Colonic mucosa (tissue), 4 donors: Measurements from ENCODE around the gene EYS. TPM values are rescaled to one million over a fixed set of nuclear protein-coding genes. Genes with fewer than 3 reads are reported as not detected.
"Not testable (repeated sequence)": the region's sequence is repeated elsewhere in the genome, so short reads cannot be mapped to it uniquely, and the experiment has no call there.

ENCODE experiments used
- DNase-seq: peaks from one replicate; pipeline ENCODE4 v3.0.0-alpha.2; 2020
- H3K27ac ChIP-seq: fragments of 200-600 bp; one replicate; pipeline ENCODE4 v1.8.0; 2021
- H3K27me3 ChIP-seq: fragments of 200-600 bp; one replicate; pipeline ENCODE4 v1.8.0; 2021
- H3K36me3 ChIP-seq: fragments of 200-600 bp; one replicate; pipeline ENCODE4 v1.8.0; 2021
- H3K4me1 ChIP-seq: fragments of 200-600 bp; one replicate; pipeline ENCODE4 v1.8.0; 2021; ENCODE audit warnings: mild to moderate bottlenecking
- H3K4me3 ChIP-seq: fragments of 200-600 bp; one replicate; pipeline ENCODE4 v1.8.0; 2021
- H3K9ac ChIP-seq, 2 donors: one replicate each; pipeline ENCODE4 v1.7.0; 2013; ENCODE audit warnings: control low read depth in 2 of 2, low read depth in 2 of 2, low read length in 2 of 2
- H3K9me3 ChIP-seq: fragments of 200-600 bp; one replicate; pipeline ENCODE4 v1.8.0; 2021
- CTCF ChIP-seq: fragments of 200-600 bp; IDR thresholded peaks from one replicate; pipeline ENCODE4 v1.8.0; 2022; ENCODE audit warnings: antibody characterized with exemption, mild to moderate bottlenecking
- intact Hi-C: fragments of 100-400 bp; cut with DNase I; formaldehyde crosslinking; loops from one replicate; pipeline ENCODE4 v1.14.1; 2022
- total RNA-seq, 2 donors: library from RNA; stranded (reverse); fragmentation: NEBNext Ultra II Directional in 1 of 2; extraction: Animal tissue kit (Norgen Biotek cat#: 25700) in 1 of 2; gene quantifications; one replicate each; pipeline ENCODE4 v1.2.1, GENCODE V29; 2021
- donor health status: healthy.
- donor health status: DM: no; HTN: no; CAD: no.
- donor health status: DM: no; HTN: no; CAD: no.

The EYS gene
- total RNA-seq, 2 donors from 2014 or later = 0.64 to 0.82 TPM

DNA sequence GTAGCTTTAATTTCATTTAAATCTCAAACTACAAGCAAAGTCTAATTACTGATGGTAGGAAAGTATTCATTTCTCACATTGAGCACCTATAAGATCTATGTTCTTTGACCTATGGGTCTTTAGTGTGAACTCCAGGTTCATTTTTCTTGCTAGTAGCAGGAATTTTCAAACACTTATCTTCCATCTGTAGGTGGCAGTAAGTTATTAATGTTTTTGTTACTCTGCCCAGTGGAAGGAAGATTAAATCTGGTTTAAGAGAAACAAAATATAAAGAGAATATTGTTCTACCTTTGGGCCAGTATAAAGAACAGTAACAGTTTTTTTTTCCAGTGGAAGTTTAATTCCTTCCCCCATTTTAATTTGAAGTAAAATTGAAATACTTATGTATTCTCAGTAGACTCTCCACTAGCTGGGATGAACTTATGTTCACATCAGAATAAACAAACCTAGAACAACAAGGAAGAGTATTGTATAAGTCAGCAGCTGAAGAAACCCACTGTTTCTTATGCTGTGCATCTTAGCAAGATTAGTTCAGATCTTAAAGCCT lies 1743.2 kb downstream of the EYS start:
- H3K27ac ChIP-seq = no peak overlapping the region
- intact Hi-C loops = no loop called here
- DNase-seq = no peak
- no peaks in the 10 kb centered on the region for H3K36me3 ChIP-seq
- no peak for TF ChIP-seq CTCF
- no peaks in the 10 kb centered on the region for H3K4me1 ChIP-seq
- H3K27me3 ChIP-seq = no peaks in the 10 kb centered on the region
- no peak overlapping the region for H3K4me3 ChIP-seq
- H3K9me3 ChIP-seq = no peaks in the 10 kb centered on the region
- H3K9ac ChIP-seq = no peak overlapping the region

DNA sequence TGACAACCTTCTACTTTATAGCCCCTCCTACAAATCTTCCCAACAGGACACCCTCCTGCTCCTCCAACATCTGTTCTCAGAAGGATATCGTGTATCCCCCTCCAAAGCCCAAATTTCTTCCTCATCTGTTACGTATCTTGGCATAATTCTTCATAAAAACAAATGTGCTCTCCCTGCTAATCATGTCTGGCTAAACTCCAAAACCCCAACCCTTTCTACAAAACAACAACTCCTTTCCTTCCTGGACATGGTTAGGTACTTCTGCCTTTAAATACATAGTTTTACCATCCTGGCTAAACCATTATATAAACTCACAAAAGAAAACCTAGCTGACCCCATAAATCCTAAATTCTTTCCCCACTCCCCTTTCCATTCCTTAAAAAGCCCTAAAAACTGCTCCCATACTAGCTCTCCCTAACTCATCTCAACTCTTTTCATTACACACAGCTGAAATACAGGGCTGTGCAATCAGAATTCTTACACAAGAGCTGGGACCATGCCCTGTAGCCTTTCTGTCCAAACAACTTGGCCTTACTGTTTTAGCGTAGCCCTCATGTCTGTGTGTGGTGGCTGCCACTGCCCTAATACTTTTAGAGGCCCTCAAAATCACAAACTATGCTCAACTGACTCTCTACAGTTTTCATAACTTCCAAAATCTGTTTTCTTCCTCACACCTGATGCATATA lies 1753.5 kb downstream of the EYS start:
- intact Hi-C loops, H3K27me3 ChIP-seq, H3K4me3 ChIP-seq, H3K36me3 ChIP-seq, H3K9me3 ChIP-seq, H3K27ac ChIP-seq, H3K9ac ChIP-seq, DNase-seq, H3K4me1 ChIP-seq: not testable (repeated sequence)

- Histone ChIP-seq H3K36me3 (no peaks in the 10 kb centered on the region), H3K27me3 (no peaks in the 10 kb centered on the region), H3K4me1 (no peaks in the 10 kb centered on the region), H3K27ac (no peak overlapping the region), H3K9ac (no peak overlapping the region), H3K9me3 (no peaks in the 10 kb centered on the region), H3K4me3 (no peak overlapping the region)
- DNase-seq = no peak
- intact Hi-C loops = no loop called here
- no peak for TF ChIP-seq CTCF
Measured at GRCh38 chr6:63947792-63948529, 1759.1 kb downstream of the EYS start.

DNA sequence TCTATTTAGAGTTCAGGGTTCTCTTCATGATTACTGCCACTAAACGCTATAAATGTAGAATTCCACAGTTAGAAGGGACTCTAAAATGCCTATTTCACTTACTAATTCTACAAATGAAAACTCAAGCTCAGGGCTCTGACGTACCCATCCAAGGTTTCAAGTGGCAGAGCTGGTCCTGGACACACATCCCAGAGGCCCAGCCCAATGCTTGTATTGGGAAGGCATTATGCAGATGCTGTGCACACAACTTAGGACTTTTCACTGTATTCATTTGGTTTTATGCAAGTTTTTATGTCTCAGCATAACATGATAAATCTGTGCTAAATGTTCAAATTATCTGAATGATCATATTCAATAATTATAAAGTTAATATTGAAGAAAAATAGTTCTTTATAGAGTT lies 1761.0 kb downstream of the EYS start:
- H3K27ac ChIP-seq = no peak overlapping the region
- H3K4me3 ChIP-seq = no peak overlapping the region
- TF ChIP-seq CTCF = no peak
- no peak overlapping the region for H3K9ac ChIP-seq
- H3K36me3 ChIP-seq = no peaks in the 10 kb centered on the region
- DNase-seq = no peak
- intact Hi-C loops = no loop called here
- no peaks in the 10 kb centered on the region for H3K4me1 ChIP-seq
- no peaks in the 10 kb centered on the region for H3K9me3 ChIP-seq
- H3K27me3 ChIP-seq = no peaks in the 10 kb centered on the region

DNA sequence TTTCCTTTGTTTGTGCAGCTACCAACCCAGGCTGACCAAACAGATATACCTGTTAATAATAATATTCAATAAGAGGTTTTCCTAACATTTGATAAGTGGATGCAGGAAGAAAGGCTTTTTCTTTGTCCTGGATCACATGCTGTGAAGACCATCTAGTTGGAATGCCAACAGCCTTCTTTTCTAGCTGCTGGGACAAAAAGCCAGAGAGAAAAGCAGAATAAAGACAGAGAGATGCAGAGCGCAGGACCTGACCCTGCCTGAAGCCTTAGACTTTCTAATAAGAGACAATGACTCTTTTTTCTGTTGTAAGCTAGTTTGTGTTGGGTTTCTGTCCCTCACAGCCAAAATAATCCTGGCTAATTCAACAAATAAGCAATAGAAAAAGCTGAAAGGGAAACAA lies 1763.2 kb downstream of the EYS start:
- Histone ChIP-seq H3K27me3 (no peaks in the 10 kb centered on the region), H3K27ac (no peak overlapping the region), H3K36me3 (no peaks in the 10 kb centered on the region), H3K4me1 (no peaks in the 10 kb centered on the region), H3K9ac (no peak overlapping the region), H3K9me3 (no peaks in the 10 kb centered on the region), H3K4me3 (no peak overlapping the region)
- DNase-seq = no peak
- no peak for TF ChIP-seq CTCF
- intact Hi-C loops = no loop called here
